Activated T-helper 17 cell treated with anti-CD3 and anti-CD28 coated beads, Interleukin-2, amount 50 U/mL, for 72 hours (primary cell): ENCODE measurements around the gene SMTNL1. TPM values are rescaled to one million over a fixed set of nuclear protein-coding genes. Genes with fewer than 3 reads are reported as not detected.

Source experiments
- ATAC-seq: fragments of 150-1000 bp; cut with Tn5 transposase; replicated peaks from 2 replicates; pipeline ENCODE4 v1.10.0; 2021; ENCODE audit warnings: mild to moderate bottlenecking, moderate library complexity
- H3K27ac Mint-ChIP-seq: one replicate; pipeline ENCODE4 v1.8.0; 2022; ENCODE audit warnings: mixed read lengths
- H3K27me3 Mint-ChIP-seq: one replicate; pipeline ENCODE4 v1.8.0; 2022; ENCODE audit warnings: mixed read lengths
- H3K36me3 Mint-ChIP-seq: one replicate; pipeline ENCODE4 v1.8.0; 2022; ENCODE audit warnings: low read depth, mild to moderate bottlenecking, mixed read lengths
- H3K4me1 Mint-ChIP-seq: one replicate; pipeline ENCODE4 v1.8.0; 2022; ENCODE audit warnings: mixed read lengths
- H3K4me3 Mint-ChIP-seq: one replicate; pipeline ENCODE4 v1.8.0; 2022; ENCODE audit warnings: mild to moderate bottlenecking, mixed read lengths
- H3K9me3 Mint-ChIP-seq: one replicate; pipeline ENCODE4 v1.8.0; 2022; ENCODE audit warnings: mixed read lengths
- total RNA-seq, 2 donors: library from RNA; stranded (reverse); gene quantifications; one replicate each; pipeline ENCODE4 v1.2.3, GENCODE V29; 2022

Gene SMTNL1
- total RNA-seq, result not detected

- peak within 1 kb of the TSS; percentile 56 for H3K27ac Mint-ChIP-seq
- no peak within 1 kb of the TSS for H3K4me3 Mint-ChIP-seq
- H3K36me3 Mint-ChIP-seq, result peaks cover 5% of the 10 kb centered on the region
- no peaks in the 10 kb centered on the region for H3K27me3 Mint-ChIP-seq
- H3K9me3 Mint-ChIP-seq, result no peaks in the 10 kb centered on the region
- no peak for ATAC-seq
- H3K4me1 Mint-ChIP-seq, result no peaks in the 10 kb centered on the region
Observed at GRCh38 chr11:57536947-57537619, at the start of gene SMTNL1. SMTNL1 (plus strand) TSS chr11:57537595; CDS start chr11:57542643, 5,048 bp downstream.

- ATAC-seq, result no peak
- no peak overlapping the region for H3K4me3 Mint-ChIP-seq
- no peak overlapping the region for H3K27ac Mint-ChIP-seq
- no peaks in the 10 kb centered on the region for H3K9me3 Mint-ChIP-seq
- H3K36me3 Mint-ChIP-seq, result peaks cover 58% of the 10 kb centered on the region
- no peaks in the 10 kb centered on the region for H3K4me1 Mint-ChIP-seq
- H3K27me3 Mint-ChIP-seq, result peaks cover 8% of the 10 kb centered on the region
Observed at GRCh38 chr11:57487920-57488659, 49.3 kb upstream of the SMTNL1 start.

GRCh38 chr11:57490456-57491248 lies 46.7 kb upstream of the SMTNL1 start:
- Mint-ChIP-seq H3K9me3 (no peaks in the 10 kb centered on the region), H3K27ac (no peak overlapping the region), H3K4me1 (no peaks in the 10 kb centered on the region), H3K4me3 (no peak overlapping the region), H3K27me3 (peaks cover 6% of the 10 kb centered on the region), H3K36me3 (peaks cover 39% of the 10 kb centered on the region)
- no peak for ATAC-seq

GRCh38 chr11:57491371-57492061 lies 45.9 kb upstream of the SMTNL1 start:
- Mint-ChIP-seq H3K9me3 (no peaks in the 10 kb centered on the region), H3K27me3 (peaks cover 3% of the 10 kb centered on the region), H3K36me3 (peaks cover 32% of the 10 kb centered on the region), H3K4me1 (no peaks in the 10 kb centered on the region), H3K4me3 (no peak overlapping the region), H3K27ac (no peak overlapping the region)
- peak; percentile 74 for ATAC-seq

GRCh38 chr11:57493507-57494503 lies 43.6 kb upstream of the SMTNL1 start:
- no peaks in the 10 kb centered on the region for H3K4me1 Mint-ChIP-seq
- peak overlapping the region; percentile 54 for H3K27ac Mint-ChIP-seq
- no peaks in the 10 kb centered on the region for H3K27me3 Mint-ChIP-seq
- H3K36me3 Mint-ChIP-seq, result peaks cover 22% of the 10 kb centered on the region
- H3K4me3 Mint-ChIP-seq, result no peak overlapping the region
- peak; percentile 81 for ATAC-seq
- H3K9me3 Mint-ChIP-seq, result no peaks in the 10 kb centered on the region

GRCh38 chr11:57496109-57496820 lies 41.1 kb upstream of the SMTNL1 start:
- H3K36me3 Mint-ChIP-seq, result peaks cover 19% of the 10 kb centered on the region
- no peak overlapping the region for H3K4me3 Mint-ChIP-seq
- no peaks in the 10 kb centered on the region for H3K27me3 Mint-ChIP-seq
- no peaks in the 10 kb centered on the region for H3K9me3 Mint-ChIP-seq
- peaks cover 7% of the 10 kb centered on the region for H3K4me1 Mint-ChIP-seq
- peak overlapping the region; percentile 4 for H3K27ac Mint-ChIP-seq
- no peak for ATAC-seq

- no peak for ATAC-seq
- Mint-ChIP-seq H3K4me3 (no peak overlapping the region), H3K9me3 (no peaks in the 10 kb centered on the region), H3K4me1 (peaks cover 7% of the 10 kb centered on the region), H3K36me3 (peaks cover 19% of the 10 kb centered on the region), H3K27me3 (no peaks in the 10 kb centered on the region), H3K27ac (no peak overlapping the region)
Observed at GRCh38 chr11:57497303-57498247, 39.8 kb upstream of the SMTNL1 start.

- Mint-ChIP-seq H3K36me3 (peaks cover 19% of the 10 kb centered on the region), H3K27me3 (no peaks in the 10 kb centered on the region), H3K4me1 (peaks cover 7% of the 10 kb centered on the region), H3K27ac (no peak overlapping the region), H3K9me3 (no peaks in the 10 kb centered on the region), H3K4me3 (no peak overlapping the region)
- no peak for ATAC-seq
Observed at GRCh38 chr11:57498540-57498939, 38.9 kb upstream of the SMTNL1 start.

GRCh38 chr11:57499413-57499982 lies 37.9 kb upstream of the SMTNL1 start:
- H3K27me3 Mint-ChIP-seq, result no peaks in the 10 kb centered on the region

GRCh38 chr11:57499983-57500461 lies 37.4 kb upstream of the SMTNL1 start:
- no peak for ATAC-seq
- Mint-ChIP-seq H3K4me1 (peaks cover 7% of the 10 kb centered on the region), H3K4me3 (no peak overlapping the region), H3K9me3 (no peaks in the 10 kb centered on the region), H3K36me3 (peaks cover 19% of the 10 kb centered on the region), H3K27me3 (no peaks in the 10 kb centered on the region), H3K27ac (no peak overlapping the region)

More at GRCh38 chr11:57499413-57499982, 37.9 kb upstream of the SMTNL1 start:
- peaks cover 7% of the 10 kb centered on the region for H3K4me1 Mint-ChIP-seq
- no peak overlapping the region for H3K4me3 Mint-ChIP-seq
- peaks cover 19% of the 10 kb centered on the region for H3K36me3 Mint-ChIP-seq
- H3K9me3 Mint-ChIP-seq, result no peaks in the 10 kb centered on the region
- ATAC-seq, result peak; percentile 66
- no peak overlapping the region for H3K27ac Mint-ChIP-seq

- Mint-ChIP-seq H3K36me3 (peaks cover 19% of the 10 kb centered on the region), H3K9me3 (no peaks in the 10 kb centered on the region), H3K27ac (no peak overlapping the region), H3K4me1 (peaks cover 7% of the 10 kb centered on the region), H3K4me3 (no peak overlapping the region), H3K27me3 (no peaks in the 10 kb centered on the region)
- ATAC-seq, result no peak
Observed at GRCh38 chr11:57500515-57500914, 36.9 kb upstream of the SMTNL1 start.

GRCh38 chr11:57500926-57501325 lies 36.5 kb upstream of the SMTNL1 start:
- Mint-ChIP-seq H3K36me3 (peaks cover 19% of the 10 kb centered on the region), H3K27me3 (no peaks in the 10 kb centered on the region), H3K27ac (no peak overlapping the region), H3K4me3 (no peak overlapping the region), H3K9me3 (no peaks in the 10 kb centered on the region), H3K4me1 (peaks cover 7% of the 10 kb centered on the region)
- no peak for ATAC-seq
